ENCODE results near the gene ABCF2. TPM values are rescaled to one million over a fixed set of nuclear protein-coding genes. Genes with fewer than 3 reads are reported as not detected.
A peak's percentile ranks its signal among the peaks of the same experiment; 100 is the strongest.

ABCF2 gene
- total and polyA plus RNA-seq, 2 of the 4 experiments (the other 2 are of a cell fraction), result 46.2 to 103 TPM

- Histone ChIP-seq H3K27ac (ENCODE audit: insufficient read depth, low read length) (no peak overlapping the region), H4K20me1 (ENCODE audit: insufficient read depth, low read length) (no peaks in the 10 kb centered on the region), H2AK9ac (replicated peaks; ENCODE audit: low read depth, low read length, poor library complexity) (no peak overlapping the region), H3K4ac (ENCODE audit: low read depth, low read length) (no peak overlapping the region), H3K14ac (replicated peaks; ENCODE audit: low read depth, low read length) (no peak overlapping the region), H3K27me3 (ENCODE audit: control insufficient read depth, insufficient read depth, low read length) (peaks cover 92% of the 10 kb centered on the region), H3K9me1 (ENCODE audit: insufficient read depth, low read length) (no peaks in the 10 kb centered on the region), H4K91ac (ENCODE audit: insufficient read depth, low read depth, low read length) (no peak overlapping the region), H2BK5ac (ENCODE audit: low read depth, low read length, poor library complexity, severe bottlenecking) (no peak overlapping the region), H3K79me1 (ENCODE audit: low read depth in 1 of 2, low read length in 2 of 2) (no peaks in the 10 kb centered on the region), H2BK15ac (ENCODE audit: low read depth, low read length) (no peak overlapping the region), H2BK20ac (ENCODE audit: low read depth, low read length) (no peak overlapping the region), H3K56ac (ENCODE audit: extremely low read depth, insufficient read depth, low read length) (no peak overlapping the region), H3K4me1 (ENCODE audit: control insufficient read depth, insufficient read depth, low read length) (no peaks in the 10 kb centered on the region), H3K9ac (ENCODE audit: low read depth, low read length) (no peak overlapping the region), H3K4me3 (ENCODE audit: insufficient read depth, low read depth, low read length) (no peak overlapping the region), H2AK5ac (ENCODE audit: low read depth, low read length) (no peak overlapping the region), H3K4me2 (ENCODE audit: low read depth, low read length) (no peak overlapping the region), H4K5ac (ENCODE audit: low read depth, low read length) (no peak overlapping the region), H3K36me3 (ENCODE audit: control insufficient read depth, insufficient read depth, low read length) (no peaks in the 10 kb centered on the region), H3K18ac (ENCODE audit: low read depth, low read length) (no peak overlapping the region), H3K23ac (ENCODE audit: low read depth, low read length) (no peak overlapping the region), H4K8ac (ENCODE audit: low read depth in 2 of 2, low read length in 2 of 2) (no peak overlapping the region), H2BK120ac (ENCODE audit: low read depth, low read length) (no peak overlapping the region), H3K9me3 (ENCODE audit: control insufficient read depth, insufficient read depth, low read length) (no peaks in the 10 kb centered on the region), H2AFZ (replicated peaks; ENCODE audit: low read length, poor library complexity) (no peak overlapping the region)
- POLR2A ChIA-PET (ENCODE audit: unreplicated experiment), result no interaction called here
- CTCF ChIA-PET, result no interaction called here
- no TSS peak for BruUV-seq (replicated peaks)
- peak; percentile 46 for ATAC-seq (ENCODE audit: low read depth)
- dilution Hi-C loops (cut with HindIII; ENCODE audit: low sequenced_read_pairs, unreplicated experiment), result no loop called here
- TF ChIP-seq FOS (IDR thresholded peaks at IDR 0.05; ENCODE audit: low read depth, low read length) (no peak), POLR2A (IDR thresholded peaks at IDR 0.05; ENCODE audit: low read depth, low read length) (no peak), USF2 (IDR thresholded peaks at IDR 0.05; ENCODE audit: low read depth, low read length) (no peak), MAZ (IDR thresholded peaks at IDR 0.05; ENCODE audit: borderline replicate concordance, low read depth, low read length) (no peak), NFE2L2 (IDR thresholded peaks at IDR 0.05; ENCODE audit: low read depth, low read length) (no peak), RCOR1 (IDR thresholded peaks at IDR 0.05; ENCODE audit: insufficient replicate concordance, low read length) (no peak), CTCF (conservative IDR thresholded peaks at IDR 0.05; ENCODE audit: low read depth, low read length) (no peak), SMC3 (IDR thresholded peaks at IDR 0.05; ENCODE audit: low read depth, low read length) (no peak), RFX5 (IDR thresholded peaks at IDR 0.05; ENCODE audit: low read depth, low read length) (no peak), BHLHE40 (IDR thresholded peaks at IDR 0.05; ENCODE audit: low read depth, low read length) (no peak), CHD1 (IDR thresholded peaks at IDR 0.05; ENCODE audit: low read depth, low read length) (no peak), ELK1 (IDR thresholded peaks at IDR 0.05; ENCODE audit: borderline replicate concordance, low read depth, low read length) (no peak), RAD21 (IDR thresholded peaks at IDR 0.05; ENCODE audit: low read length) (no peak), CEBPB (IDR thresholded peaks at IDR 0.05; ENCODE audit: low read depth, low read length) (no peak), MAFK (IDR thresholded peaks at IDR 0.05; ENCODE audit: low read depth, low read length) (no peak)
- WGBS, 2 experiments (ENCODE audit: extremely low coverage in 2 of 2, insufficient read length in 1 of 2), result 7% methylated on average over 12 of the region's 30 CpGs; no CpG with 5 or more reads in 1 of the 2 experiments
- intact Hi-C loops (cut with micrococcal nuclease), result no loop called here
- no peak for DNase-seq
- in situ Hi-C loops (cut with MboI; ENCODE audit: low sequenced_read_pairs), result no loop called here
Observed at GRCh38 chr7:151198945-151199848, 27.8 kb downstream of the ABCF2 start.

Data from IMR-90 (cell line).